SU-DHL-6 (cell line): ENCODE data around the gene RITA1.

Experiments
- H2AFZ ChIP-seq: fragments of 200-600 bp; sonication (generic); 2 replicates; pipeline ENCODE4 v1.6.1; 2014; ENCODE audit warnings: low read depth, mild to moderate bottlenecking, moderate library complexity, mixed read lengths, antibody characterized with exemption, low read length; ENCODE audit not compliant: severe bottlenecking
- H3F3A ChIP-seq: fragments of 200-600 bp; shearing (Covaris generic); 2 replicates; pipeline ENCODE4 v1.6.0; 2016; ENCODE audit warnings: antibody characterized with exemption, mild to moderate bottlenecking; ENCODE audit not compliant: insufficient read depth
- H3K27ac ChIP-seq: fragments of 200-600 bp; sonication (generic); 2 replicates; pipeline ENCODE4 v1.5.1; 2016; ENCODE audit warnings: low read depth, mild to moderate bottlenecking, low read length, moderate library complexity, mixed read lengths
- H3K27me3 ChIP-seq: fragments of 200-600 bp; sonication (generic), shearing (Covaris generic); 2 replicates; pipeline ENCODE4 v1.6.0; 2014; ENCODE audit warnings: mild to moderate bottlenecking, low read length
- H3K36me3 ChIP-seq: fragments of 200-600 bp; sonication (generic); 2 replicates; pipeline ENCODE4 v1.6.1; 2014; ENCODE audit warnings: mild to moderate bottlenecking, low read length, mixed read lengths
- H3K4me2 ChIP-seq: fragments of 300-600, 200-600 bp; shearing (Covaris generic), sonication (generic); 2 replicates; pipeline ENCODE4 v1.6.0; 2014; ENCODE audit warnings: low read length, low read depth, mild to moderate bottlenecking; ENCODE audit not compliant: poor library complexity, severe bottlenecking
- H3K4me3 ChIP-seq: fragments of 200-600 bp; sonication (generic); 2 replicates; pipeline ENCODE4 v1.5.1; 2014; ENCODE audit warnings: antibody characterized with exemption, low read length, mild to moderate bottlenecking, mixed read lengths; ENCODE audit not compliant: insufficient read depth, poor library complexity, severe bottlenecking
- H3K79me2 ChIP-seq: fragments of 200-600 bp; sonication (generic); 2 replicates; pipeline ENCODE4 v1.6.1; 2014; ENCODE audit warnings: mild to moderate bottlenecking, low read length, moderate library complexity; ENCODE audit not compliant: insufficient read depth
- H3K9ac ChIP-seq: fragments of 200-600 bp; sonication (generic); 2 replicates; pipeline ENCODE4 v1.7.0; 2014; ENCODE audit warnings: mild to moderate bottlenecking, low read length
- H3K9me2 ChIP-seq: fragments of 200-600 bp; sonication (generic); replicated peaks from 2 replicates; pipeline ENCODE4 v1.6.1; 2014; ENCODE audit warnings: low read length; ENCODE audit not compliant: insufficient read depth
- H3K9me3 ChIP-seq: fragments of 200-600 bp; sonication (generic); 2 replicates; pipeline ENCODE4 v1.6.1; 2014; ENCODE audit warnings: low read length, mixed read lengths; ENCODE audit not compliant: insufficient read depth
- H4K20me1 ChIP-seq: fragments of 200-600 bp; sonication (generic); 2 replicates; pipeline ENCODE4 v1.6.1; 2014; ENCODE audit warnings: low read depth, mild to moderate bottlenecking, antibody characterized with exemption, low read length, moderate library complexity, mixed read lengths
- CTCF ChIP-seq: fragments of 200-600 bp; sonication (generic); IDR thresholded peaks from one replicate; pipeline ENCODE4 v1.5.1; 2017; ENCODE audit warnings: antibody characterized with exemption, mild to moderate bottlenecking, low read length, moderate library complexity; ENCODE audit not compliant: insufficient read depth, poor library complexity, severe bottlenecking
- EZH2phosphoT487 ChIP-seq: fragments of 200-600 bp; sonication (generic), shearing (Covaris generic); conservative IDR thresholded peaks from 2 replicates; pipeline ENCODE4 v1.6.1; 2018; ENCODE audit warnings: mild to moderate bottlenecking, antibody characterized with exemption, low read length, moderate library complexity, mixed read lengths

Gene RITA1

GRCh38 chr12:113155646-113156045 lies 29.9 kb upstream of the RITA1 start:
- H3K9ac ChIP-seq, result peak overlapping the region; percentile 6; the same call in 1 of the 2 replicates
- H3K4me3 ChIP-seq, result no peak overlapping the region
- TF ChIP-seq CTCF, result no peak
- peaks cover 36% of the 10 kb centered on the region for H3F3A ChIP-seq
- no peaks in the 10 kb centered on the region for H3K9me2 ChIP-seq
- H3K36me3 ChIP-seq, result no peaks in the 10 kb centered on the region
- no peaks in the 10 kb centered on the region for H3K79me2 ChIP-seq
- peak overlapping the region; percentile 44 for H3K27ac ChIP-seq
- no peaks in the 10 kb centered on the region for H3K9me3 ChIP-seq
- no peak overlapping the region for H3K4me2 ChIP-seq
- H3K27me3 ChIP-seq, result no peaks in the 10 kb centered on the region
- no peak overlapping the region for H2AFZ ChIP-seq
- H4K20me1 ChIP-seq, result no peaks in the 10 kb centered on the region

GRCh38 chr12:113157218-113157859 lies 28.2 kb upstream of the RITA1 start:
- Histone ChIP-seq H3K36me3 (no peaks in the 10 kb centered on the region), H4K20me1 (no peaks in the 10 kb centered on the region), H3K27ac (no peak overlapping the region; the same call in 1 of the 2 replicates), H3K9me2 (no peaks in the 10 kb centered on the region), H3K4me2 (no peak overlapping the region), H3K4me3 (no peak overlapping the region), H3F3A (peaks cover 29% of the 10 kb centered on the region), H3K79me2 (no peaks in the 10 kb centered on the region), H3K9ac (no peak overlapping the region), H2AFZ (no peak overlapping the region), H3K9me3 (no peaks in the 10 kb centered on the region), H3K27me3 (no peaks in the 10 kb centered on the region)
- TF ChIP-seq EZH2phosphoT487, result no peak
- TF ChIP-seq CTCF, result no peak

- Histone ChIP-seq H4K20me1 (no peaks in the 10 kb centered on the region), H3K9ac (no peak overlapping the region), H3K4me2 (no peak overlapping the region), H3K27ac (no peak overlapping the region), H3F3A (peaks cover 26% of the 10 kb centered on the region), H3K4me3 (no peak overlapping the region), H3K79me2 (no peaks in the 10 kb centered on the region), H3K9me2 (no peaks in the 10 kb centered on the region), H3K36me3 (no peaks in the 10 kb centered on the region), H3K27me3 (no peaks in the 10 kb centered on the region), H3K9me3 (no peaks in the 10 kb centered on the region), H2AFZ (no peak overlapping the region)
- TF ChIP-seq EZH2phosphoT487 (no peak), CTCF (no peak)
Measured at GRCh38 chr12:113158439-113159203, 26.9 kb upstream of the RITA1 start.
